Head of caudate nucleus (tissue), 42 donors: ENCODE data around the gene DHRSX.

Experiments used
- DNase-seq, 42 donors: peaks; one replicate each; pipeline versions ENCODE4 v3.0.0 to v3.0.0-alpha.2; 2020 to 2021; ENCODE audit warnings: mixed read lengths in 7 of 42
- intact Hi-C: fragments of 100-400 bp; cut with DNase I; formaldehyde crosslinking; loops from one replicate; pipeline ENCODE4 v1.15.0; 2022

Gene DHRSX

GRCh38 chrX:2416851-2417604 is 83.7 kb downstream of the DHRSX start:
- no peak for DNase-seq
- intact Hi-C loops: no loop called here

- DNase-seq: no peak
- intact Hi-C loops: no loop called here
These were observed 86.4 kb downstream of the DHRSX start for GRCh38 chrX:2414384-2414783.

- intact Hi-C loops: no loop called here
These were observed 86.8 kb downstream of the DHRSX start for GRCh38 chrX:2413969-2414368.

GRCh38 chrX:2412131-2412530 is 88.6 kb downstream of the DHRSX start:
- no peak for DNase-seq
- intact Hi-C loops: no loop called here

More at GRCh38 chrX:2413969-2414368, 86.8 kb downstream of the DHRSX start:
- no peak for DNase-seq

- no peak for DNase-seq
- intact Hi-C loops: no loop called here
These were observed 90.3 kb downstream of the DHRSX start for GRCh38 chrX:2410279-2411020.

GRCh38 chrX:2409796-2410195 is 91.0 kb downstream of the DHRSX start:
- DNase-seq: no peak
- intact Hi-C loops: no loop called here

GRCh38 chrX:2408856-2409255 is 91.9 kb downstream of the DHRSX start:
- intact Hi-C loops: no loop called here
- no peak for DNase-seq

- intact Hi-C loops: no loop called here
- DNase-seq: no peak
These were observed 93.8 kb downstream of the DHRSX start for GRCh38 chrX:2406891-2407518.

- intact Hi-C loops: no loop called here
- DNase-seq: no peak
These were observed 96.0 kb downstream of the DHRSX start for GRCh38 chrX:2404776-2405175.

- intact Hi-C loops: no loop called here
- no peak for DNase-seq
These were observed 98.5 kb downstream of the DHRSX start for GRCh38 chrX:2402361-2402690.

- peak in 3 of 42 donors; percentile 3 to 47 (median 21) for DNase-seq
- intact Hi-C loops: no loop called here
These were observed 99.0 kb downstream of the DHRSX start for GRCh38 chrX:2401590-2402360.

GRCh38 chrX:2401201-2401589 is 99.6 kb downstream of the DHRSX start:
- intact Hi-C loops: no loop called here
- DNase-seq: no peak

GRCh38 chrX:2398064-2398656 is 102.6 kb downstream of the DHRSX start:
- no peak for DNase-seq
- intact Hi-C loops: no loop called here

- intact Hi-C loops: no loop called here
- no peak for DNase-seq
These were observed 103.3 kb downstream of the DHRSX start for GRCh38 chrX:2397229-2398063.

- intact Hi-C loops: no loop called here
- DNase-seq: no peak
These were observed 105.3 kb downstream of the DHRSX start for GRCh38 chrX:2395261-2395992.

- DNase-seq: no peak
- intact Hi-C loops: no loop called here
These were observed 108.7 kb downstream of the DHRSX start for GRCh38 chrX:2391869-2392606.

- DNase-seq: no peak
These were observed 110.0 kb downstream of the DHRSX start for GRCh38 chrX:2390754-2391153.

More at GRCh38 chrX:2390754-2391153, 110.0 kb downstream of the DHRSX start:
- intact Hi-C loops: no loop called here
